HG02623 (cell line): ENCODE data around the gene PTPN9.
"Not testable (repeated sequence)": the region's sequence is repeated elsewhere in the genome, so short reads cannot be mapped to it uniquely, and the experiment has no call there.

ENCODE experiments used
- ATAC-seq: cut with Tn5 transposase; IDR thresholded peaks from one replicate; pipeline ENCODE4 v1.9.1; 2021; ENCODE audit warnings: moderate library complexity; ENCODE audit not compliant: unreplicated experiment

Gene PTPN9

GRCh38 chr15:75583701-75584100 is 4.6 kb upstream of the PTPN9 start:
- no peak for ATAC-seq

- not testable (repeated sequence) for ATAC-seq
Observed at GRCh38 chr15:75582943-75583342, 3.8 kb upstream of the PTPN9 start.

GRCh38 chr15:75578173-75578947 is 755 bp downstream of the PTPN9 start:
- ATAC-seq, result no peak

- ATAC-seq, result no peak
Observed at GRCh38 chr15:75577401-75578172, 1.5 kb downstream of the PTPN9 start.

- ATAC-seq, result no peak
Observed at GRCh38 chr15:75573648-75574384, 5.3 kb downstream of the PTPN9 start.

GRCh38 chr15:75570126-75570845 is 8.8 kb downstream of the PTPN9 start:
- no peak for ATAC-seq

GRCh38 chr15:75565062-75565970 is 13.8 kb downstream of the PTPN9 start:
- no peak for ATAC-seq

- no peak for ATAC-seq
Observed at GRCh38 chr15:75561888-75562287, 17.2 kb downstream of the PTPN9 start.

GRCh38 chr15:75559360-75559759 is 19.8 kb downstream of the PTPN9 start:
- not testable (repeated sequence) for ATAC-seq

- ATAC-seq, result not testable (repeated sequence)
Observed at GRCh38 chr15:75558955-75559354, 20.2 kb downstream of the PTPN9 start.

GRCh38 chr15:75554717-75555116 is 24.4 kb downstream of the PTPN9 start:
- no peak for ATAC-seq

GRCh38 chr15:75553659-75554058 is 25.5 kb downstream of the PTPN9 start:
- no peak for ATAC-seq

- ATAC-seq, result no peak
Observed at GRCh38 chr15:75551091-75551490, 28.0 kb downstream of the PTPN9 start.

- ATAC-seq, result no peak
Observed at GRCh38 chr15:75545064-75545463, 34.1 kb downstream of the PTPN9 start.

GRCh38 chr15:75544359-75544758 is 34.8 kb downstream of the PTPN9 start:
- ATAC-seq, result no peak

GRCh38 chr15:75542949-75543545 is 36.1 kb downstream of the PTPN9 start:
- ATAC-seq, result not testable (repeated sequence)

- ATAC-seq, result no peak
Observed at GRCh38 chr15:75542386-75542797, 36.7 kb downstream of the PTPN9 start.

GRCh38 chr15:75538376-75538775 is 40.7 kb downstream of the PTPN9 start:
- ATAC-seq, result no peak

GRCh38 chr15:75533945-75534344 is 45.2 kb downstream of the PTPN9 start:
- no peak for ATAC-seq
